ENCODE measurements around the gene SULT1C2. TPM values are rescaled to one million over a fixed set of nuclear protein-coding genes. Genes with fewer than 3 reads are reported as not detected.

The SULT1C2 gene
- total RNA-seq, 6 experiments from 2014 or later, result not detected

DNA sequence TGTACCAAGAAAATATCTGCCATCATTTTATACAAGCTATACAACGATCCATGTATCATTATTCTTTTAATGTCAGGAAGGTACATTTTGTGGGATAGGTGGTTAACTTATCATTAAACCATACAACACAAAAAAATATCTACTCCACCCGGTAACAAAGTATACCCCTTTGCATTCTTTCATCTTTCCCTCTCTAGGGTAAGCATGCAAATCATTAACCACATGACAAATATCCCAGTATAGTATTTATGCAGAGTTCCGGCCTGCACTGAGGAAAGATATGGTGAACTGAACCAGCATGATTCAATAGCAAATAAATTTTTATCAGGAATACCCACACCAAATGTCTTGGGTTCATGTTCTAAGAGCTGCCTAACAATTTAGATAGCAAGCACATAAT, 22.5 kb upstream of the SULT1C2 start:
- Mint-ChIP-seq H3K4me3 (no peak overlapping the region), H3K27me3 (ENCODE audit: insufficient read depth) (peaks cover 1% of the 10 kb centered on the region), H3K36me3 (ENCODE audit: low read depth) (peaks cover 4% of the 10 kb centered on the region; the same call in 1 of the 2 replicates), H3K27ac (no peak overlapping the region), H3K9me3 (no peaks in the 10 kb centered on the region), H3K4me1 (ENCODE audit: low read depth) (peaks cover 47% of the 10 kb centered on the region)
- TF ChIP-seq, protein P1, sequence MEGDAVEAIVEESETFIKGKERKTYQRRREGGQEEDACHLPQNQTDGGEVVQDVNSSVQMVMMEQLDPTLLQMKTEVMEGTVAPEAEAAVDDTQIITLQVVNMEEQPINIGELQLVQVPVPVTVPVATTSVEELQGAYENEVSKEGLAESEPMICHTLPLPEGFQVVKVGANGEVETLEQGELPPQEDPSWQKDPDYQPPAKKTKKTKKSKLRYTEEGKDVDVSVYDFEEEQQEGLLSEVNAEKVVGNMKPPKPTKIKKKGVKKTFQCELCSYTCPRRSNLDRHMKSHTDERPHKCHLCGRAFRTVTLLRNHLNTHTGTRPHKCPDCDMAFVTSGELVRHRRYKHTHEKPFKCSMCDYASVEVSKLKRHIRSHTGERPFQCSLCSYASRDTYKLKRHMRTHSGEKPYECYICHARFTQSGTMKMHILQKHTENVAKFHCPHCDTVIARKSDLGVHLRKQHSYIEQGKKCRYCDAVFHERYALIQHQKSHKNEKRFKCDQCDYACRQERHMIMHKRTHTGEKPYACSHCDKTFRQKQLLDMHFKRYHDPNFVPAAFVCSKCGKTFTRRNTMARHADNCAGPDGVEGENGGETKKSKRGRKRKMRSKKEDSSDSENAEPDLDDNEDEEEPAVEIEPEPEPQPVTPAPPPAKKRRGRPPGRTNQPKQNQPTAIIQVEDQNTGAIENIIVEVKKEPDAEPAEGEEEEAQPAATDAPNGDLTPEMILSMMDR (IDR thresholded peaks at IDR 0.05), result no peak
- DNase-seq, result no peak

DNA sequence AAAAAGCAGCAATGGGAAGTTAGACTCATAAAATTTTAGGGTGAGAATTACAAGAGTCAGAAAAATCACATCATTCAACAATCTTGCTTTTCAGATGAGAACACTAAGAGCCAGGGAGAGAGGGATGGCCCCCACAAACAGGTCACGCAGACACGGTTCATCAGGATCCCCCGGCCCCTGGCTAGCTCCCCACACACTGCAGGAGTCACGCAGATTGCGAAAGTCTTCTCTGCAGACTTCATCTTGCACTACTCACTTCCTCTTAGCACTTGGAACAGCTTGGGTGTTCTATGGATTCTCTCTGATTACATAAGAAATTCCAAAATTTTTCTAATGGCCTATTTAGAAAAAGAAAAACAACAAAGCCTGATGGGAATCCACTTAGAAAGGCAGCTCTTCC, 21.6 kb upstream of the SULT1C2 start:
- peak overlapping the region; percentile 91 for H3K27ac Mint-ChIP-seq
- H3K36me3 Mint-ChIP-seq (ENCODE audit: low read depth), result peaks cover 4% of the 10 kb centered on the region; the same call in 1 of the 2 replicates
- TF ChIP-seq, protein P1 (IDR thresholded peaks at IDR 0.05), result no peak
- H3K9me3 Mint-ChIP-seq, result no peaks in the 10 kb centered on the region
- H3K27me3 Mint-ChIP-seq (ENCODE audit: insufficient read depth), result peaks cover 1% of the 10 kb centered on the region
- peak overlapping the region; percentile 50 for H3K4me3 Mint-ChIP-seq
- peaks cover 56% of the 10 kb centered on the region for H3K4me1 Mint-ChIP-seq (ENCODE audit: low read depth)
- DNase-seq, result peak; percentile 52

GRCh38 chr2:108268001-108268400, 20.7 kb upstream of the SULT1C2 start:
- TF ChIP-seq, protein P1 (IDR thresholded peaks at IDR 0.05), result no peak
- H3K27ac Mint-ChIP-seq, result peak overlapping the region; percentile 91
- H3K36me3 Mint-ChIP-seq (ENCODE audit: low read depth), result peaks cover 4% of the 10 kb centered on the region; the same call in 1 of the 2 replicates
- peak; percentile 89 for DNase-seq
- H3K4me3 Mint-ChIP-seq, result peak overlapping the region; percentile 50
- peaks cover 61% of the 10 kb centered on the region for H3K4me1 Mint-ChIP-seq (ENCODE audit: low read depth)
- H3K9me3 Mint-ChIP-seq, result no peaks in the 10 kb centered on the region
- H3K27me3 Mint-ChIP-seq (ENCODE audit: insufficient read depth), result peaks cover 1% of the 10 kb centered on the region

- DNase-seq, result no peak
- Mint-ChIP-seq H3K27ac (no peak overlapping the region), H3K36me3 (ENCODE audit: low read depth) (no peaks in the 10 kb centered on the region), H3K27me3 (ENCODE audit: insufficient read depth) (peaks cover 1% of the 10 kb centered on the region), H3K4me1 (ENCODE audit: low read depth) (peaks cover 55% of the 10 kb centered on the region), H3K4me3 (no peak overlapping the region), H3K9me3 (no peaks in the 10 kb centered on the region)
- TF ChIP-seq, protein P1 (IDR thresholded peaks at IDR 0.05), result no peak
Observed at GRCh38 chr2:108270346-108270745, 18.3 kb upstream of the SULT1C2 start.

DNA sequence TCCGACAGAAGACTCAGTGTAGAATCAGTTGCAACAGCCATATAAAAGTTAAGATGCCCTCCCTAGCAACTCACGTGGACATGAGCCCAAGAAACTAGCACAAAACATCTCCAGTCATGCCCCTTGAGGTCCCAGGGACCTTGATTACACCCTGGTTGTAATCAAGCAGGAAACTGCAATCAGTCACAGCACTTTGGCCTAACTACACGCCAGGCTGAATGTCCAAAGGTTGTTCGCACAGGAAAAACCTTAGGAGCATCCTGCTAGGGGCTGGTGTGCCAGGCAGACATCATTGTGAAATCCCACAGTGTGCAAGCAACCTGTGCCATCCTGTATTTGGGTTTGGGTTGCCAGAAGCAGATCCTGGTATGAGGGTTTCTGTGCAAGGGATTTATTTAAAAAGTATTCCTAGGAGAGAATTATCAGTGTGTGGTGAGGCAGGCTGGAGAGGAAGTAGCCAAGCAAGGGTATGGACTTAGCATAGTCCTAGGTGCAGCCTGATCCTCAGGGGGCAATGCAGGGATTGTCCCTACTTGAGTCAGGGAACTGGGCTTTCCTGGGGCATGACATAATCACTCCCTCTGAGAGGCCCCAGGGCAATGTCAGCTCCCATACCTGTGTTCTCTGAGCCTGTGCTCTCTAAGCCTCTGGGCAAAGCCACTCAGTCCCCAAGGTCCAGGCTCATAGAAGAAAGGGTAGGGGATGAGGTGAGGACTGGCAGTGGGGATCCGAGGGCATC, 17.8 kb upstream of the SULT1C2 start:
- Mint-ChIP-seq H3K27me3 (ENCODE audit: insufficient read depth) (peaks cover 1% of the 10 kb centered on the region), H3K36me3 (ENCODE audit: low read depth) (no peaks in the 10 kb centered on the region), H3K27ac (peak overlapping the region; percentile 91), H3K9me3 (no peaks in the 10 kb centered on the region), H3K4me3 (peak overlapping the region; percentile 55; the same call in 1 of the 2 replicates), H3K4me1 (ENCODE audit: low read depth) (peaks cover 54% of the 10 kb centered on the region)
- TF ChIP-seq, protein P1 (IDR thresholded peaks at IDR 0.05), result no peak
- DNase-seq, result no peak
